HUES64 (cell line): ENCODE results near the gene ESRRB.

Source experiments
- H3K27ac ChIP-seq: 2 replicates; pipeline ENCODE4 v1.7.0; 2013; ENCODE audit warnings: low read depth, low read length, inconsistent platforms
- H3K27me3 ChIP-seq: 2 replicates; pipeline ENCODE4 v1.6.1; 2013; ENCODE audit warnings: mild to moderate bottlenecking, low read length; ENCODE audit not compliant: insufficient read depth
- H3K36me3 ChIP-seq: 2 replicates; pipeline ENCODE4 v1.6.1; 2013; ENCODE audit warnings: mild to moderate bottlenecking, low read length; ENCODE audit not compliant: insufficient read depth
- H3K4me1 ChIP-seq: 2 replicates; pipeline ENCODE4 v1.6.1; 2013; ENCODE audit warnings: mild to moderate bottlenecking, low read length, moderate library complexity; ENCODE audit not compliant: insufficient read depth
- H3K4me3 ChIP-seq: 2 replicates; pipeline ENCODE4 v1.5.1; 2013; ENCODE audit warnings: mild to moderate bottlenecking, low read length, moderate library complexity
- H3K9ac ChIP-seq: 2 replicates; pipeline ENCODE4 v1.6.1; 2013; ENCODE audit warnings: mild to moderate bottlenecking, low read depth, low read length
- H3K9me3 ChIP-seq: 2 replicates; pipeline ENCODE4 v1.6.1; 2013; ENCODE audit warnings: low read depth, low read length; ENCODE audit not compliant: insufficient read depth
- WGBS: fragments of 150-250, 120-280 bp; methylation state at CpG from one replicate; pipeline ENCODE4 v1.1.7; 2013; ENCODE audit warnings: missing lambda C conversion rate; 5-methylcytosine and 5-hydroxymethylcytosine counted together

The ESRRB gene

DNA sequence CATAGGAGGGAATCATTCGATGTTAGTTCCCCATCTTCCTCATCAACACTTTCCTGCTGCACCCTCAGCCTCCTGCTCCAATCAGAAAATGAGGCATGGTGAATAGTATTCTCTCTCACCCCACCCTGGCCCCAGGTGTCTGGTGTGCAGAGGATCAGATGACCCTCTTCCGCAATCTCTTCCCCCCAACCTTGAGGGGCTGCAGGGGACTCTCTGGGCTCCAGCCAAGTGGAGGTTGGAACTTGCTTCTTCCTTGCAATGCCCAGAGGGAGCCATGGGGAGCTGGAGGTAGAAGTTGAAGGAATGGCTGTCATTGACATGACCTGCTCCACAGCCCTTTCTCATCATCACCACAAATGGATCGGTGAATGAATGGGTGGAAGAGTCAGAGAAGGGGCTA lies 20.2 kb upstream of the ESRRB start:
- Histone ChIP-seq H3K27ac (no peak overlapping the region), H3K9me3 (no peaks in the 10 kb centered on the region), H3K36me3 (no peaks in the 10 kb centered on the region), H3K27me3 (peaks cover 21% of the 10 kb centered on the region), H3K9ac (no peak overlapping the region), H3K4me1 (peaks cover 7% of the 10 kb centered on the region), H3K4me3 (no peak overlapping the region)
- WGBS = 97% methylated on average over 3 of the region's 3 CpGs

DNA sequence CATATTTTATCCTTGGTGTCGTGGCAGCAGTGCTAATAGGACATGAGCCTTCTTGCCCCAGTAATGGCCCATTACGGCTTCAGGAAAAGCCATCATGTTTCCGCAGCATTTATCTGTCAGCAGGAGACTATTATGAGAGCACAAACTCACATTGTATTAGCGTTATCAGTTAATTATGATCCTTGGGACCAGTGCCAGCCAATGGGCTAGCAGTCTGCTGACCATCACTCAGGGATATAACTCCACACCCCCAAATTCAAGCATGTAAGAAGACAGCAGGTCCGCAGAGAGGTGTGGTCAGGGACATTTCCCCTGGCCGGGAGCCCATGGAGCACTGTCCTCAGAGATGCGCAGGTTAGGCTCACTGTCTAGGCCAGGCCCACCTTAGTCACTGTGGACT lies 4.9 kb upstream of the ESRRB start:
- Histone ChIP-seq H3K4me1 (no peaks in the 10 kb centered on the region; the same call in 1 of the 2 replicates), H3K27ac (no peak overlapping the region), H3K9ac (no peak overlapping the region), H3K9me3 (no peaks in the 10 kb centered on the region), H3K36me3 (no peaks in the 10 kb centered on the region), H3K4me3 (no peak overlapping the region), H3K27me3 (peaks cover 30% of the 10 kb centered on the region)
- 93% methylated on average over 7 of the region's 7 CpGs for WGBS

DNA sequence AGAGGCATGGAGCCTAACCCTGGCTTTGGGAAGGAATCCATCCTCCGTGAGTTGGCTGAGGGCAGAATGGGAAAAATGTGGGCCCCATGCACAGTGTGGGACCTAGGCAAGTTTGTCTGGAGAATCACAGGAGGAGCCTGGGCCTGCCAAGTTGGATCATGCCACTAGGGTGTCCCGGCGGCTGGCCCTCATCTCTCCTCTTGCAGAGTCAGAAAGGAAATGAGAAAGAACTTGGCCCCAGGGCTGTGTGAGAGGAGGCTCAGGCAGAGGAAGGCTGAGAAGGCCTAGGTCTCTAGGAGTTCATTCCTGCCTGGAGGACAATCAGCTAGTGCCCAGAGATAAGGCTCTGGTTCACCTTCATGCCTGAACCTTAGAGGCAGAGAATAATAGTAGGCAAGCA lies 2.5 kb upstream of the ESRRB start:
- H3K27me3 ChIP-seq = peaks cover 54% of the 10 kb centered on the region
- H3K36me3 ChIP-seq = no peaks in the 10 kb centered on the region
- H3K9me3 ChIP-seq = no peaks in the 10 kb centered on the region
- no peak overlapping the region for H3K4me3 ChIP-seq
- H3K9ac ChIP-seq = no peak overlapping the region
- H3K27ac ChIP-seq = no peak overlapping the region
- 79% methylated on average over 3 of the region's 3 CpGs for WGBS
- peaks cover 6% of the 10 kb centered on the region; the same call in 1 of the 2 replicates for H3K4me1 ChIP-seq

DNA sequence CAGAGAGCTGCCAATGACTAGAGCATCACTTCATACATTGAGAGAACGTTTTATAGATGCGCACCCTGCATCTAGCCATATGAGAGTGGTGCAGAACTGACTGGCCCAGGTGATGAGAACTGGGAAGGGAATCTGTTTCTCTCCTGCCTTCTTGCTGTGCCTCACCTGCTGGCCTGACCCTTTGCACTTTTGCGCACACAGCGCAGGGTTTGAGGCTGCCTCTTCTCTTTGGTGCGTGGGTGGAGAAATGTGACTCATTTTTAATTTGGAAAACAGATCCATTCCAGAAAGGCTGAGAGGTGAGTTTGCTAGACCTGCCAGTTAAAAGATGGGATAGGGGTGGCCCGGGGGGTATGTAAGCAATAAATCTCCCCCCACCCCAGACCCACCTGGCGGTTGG lies 453 bp upstream of the ESRRB start:
- Histone ChIP-seq H3K36me3 (no peaks in the 10 kb centered on the region), H3K27me3 (peaks cover 74% of the 10 kb centered on the region), H3K27ac (no peak overlapping the region), H3K9ac (no peak overlapping the region), H3K4me1 (peaks cover 6% of the 10 kb centered on the region; the same call in 1 of the 2 replicates), H3K4me3 (no peak overlapping the region), H3K9me3 (no peaks in the 10 kb centered on the region)
- WGBS = 51% methylated on average over 5 of the region's 7 CpGs

DNA sequence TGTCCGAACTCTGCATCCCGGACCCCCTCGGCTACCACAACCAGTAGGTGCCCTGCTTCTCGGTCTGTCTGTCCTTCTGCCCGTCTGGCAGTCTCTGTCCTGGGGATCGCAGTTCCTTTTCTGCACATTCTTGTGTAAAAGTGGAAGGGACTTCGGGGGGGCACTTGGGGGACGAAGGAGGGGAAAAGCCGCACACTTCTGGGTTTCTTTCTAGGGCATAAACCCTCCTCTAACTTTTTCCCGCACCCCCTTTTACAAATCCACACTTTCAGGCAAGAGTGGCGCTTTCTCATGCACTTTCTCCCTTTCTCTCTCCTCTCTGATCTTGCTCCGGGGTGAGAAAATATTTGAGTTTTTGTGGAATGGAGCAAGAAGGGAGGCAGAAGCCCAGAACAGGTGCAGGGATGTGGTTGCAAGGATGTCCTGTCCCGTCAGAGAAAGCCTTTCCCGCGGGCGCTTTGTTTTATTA lies 506 bp downstream of the ESRRB start:
- H3K4me3 ChIP-seq = peak overlapping the region; percentile 72
- no peak overlapping the region for H3K27ac ChIP-seq
- no peaks in the 10 kb centered on the region for H3K36me3 ChIP-seq
- WGBS = under 1% methylated on average over 16 of the region's 16 CpGs
- peaks cover 6% of the 10 kb centered on the region; the same call in 1 of the 2 replicates for H3K4me1 ChIP-seq
- peaks cover 77% of the 10 kb centered on the region for H3K27me3 ChIP-seq
- no peaks in the 10 kb centered on the region for H3K9me3 ChIP-seq
- no peak overlapping the region for H3K9ac ChIP-seq

DNA sequence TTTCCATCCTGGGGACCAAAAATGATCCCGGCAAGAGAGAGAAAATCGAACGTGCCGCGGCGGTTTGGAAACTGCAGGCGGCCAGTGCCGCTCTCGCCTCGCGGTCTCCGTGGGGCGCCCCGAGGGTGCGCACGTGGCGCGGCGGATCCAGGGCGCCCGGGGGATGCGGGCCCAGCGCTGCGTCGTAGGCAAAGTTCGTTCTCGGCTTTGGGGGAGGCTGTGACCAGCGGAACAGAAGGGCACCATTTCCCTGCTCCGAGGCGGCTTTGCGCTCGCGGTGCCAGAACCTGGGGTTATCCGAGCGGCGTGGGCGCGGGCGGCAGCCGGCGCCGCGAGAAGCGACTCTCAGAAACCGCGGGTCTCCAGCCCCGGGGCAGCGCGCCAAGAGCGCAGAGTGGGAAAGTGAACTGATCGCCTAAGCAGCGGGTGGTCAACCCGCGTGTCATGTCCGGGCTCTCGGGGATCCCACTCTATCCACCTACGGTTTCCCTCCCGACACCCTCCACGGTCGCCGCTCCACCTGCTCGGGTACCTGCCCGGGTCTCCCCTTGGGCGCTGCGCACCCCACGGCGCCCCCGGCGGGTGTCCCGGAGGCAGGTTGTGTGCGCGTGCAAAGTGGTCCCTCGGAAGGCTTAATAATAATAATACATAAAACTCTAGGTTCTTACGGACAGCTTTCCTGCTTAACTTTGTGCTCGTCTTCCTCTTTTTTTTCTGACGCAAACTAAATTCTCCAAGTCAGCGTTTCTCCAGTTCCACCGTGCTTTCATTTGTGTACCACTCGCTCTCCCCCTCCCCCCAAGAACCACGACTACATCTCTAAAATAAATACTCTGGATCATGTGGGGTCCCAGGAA lies 1.2 kb downstream of the ESRRB start:
- H3K27ac ChIP-seq = no peak overlapping the region
- peaks cover 6% of the 10 kb centered on the region; the same call in 1 of the 2 replicates for H3K4me1 ChIP-seq
- H3K4me3 ChIP-seq = peak overlapping the region; percentile 72
- 2% methylated on average over 80 of the region's 80 CpGs for WGBS
- H3K36me3 ChIP-seq = no peaks in the 10 kb centered on the region
- H3K9me3 ChIP-seq = no peaks in the 10 kb centered on the region
- H3K9ac ChIP-seq = no peak overlapping the region
- H3K27me3 ChIP-seq = peaks cover 84% of the 10 kb centered on the region

DNA sequence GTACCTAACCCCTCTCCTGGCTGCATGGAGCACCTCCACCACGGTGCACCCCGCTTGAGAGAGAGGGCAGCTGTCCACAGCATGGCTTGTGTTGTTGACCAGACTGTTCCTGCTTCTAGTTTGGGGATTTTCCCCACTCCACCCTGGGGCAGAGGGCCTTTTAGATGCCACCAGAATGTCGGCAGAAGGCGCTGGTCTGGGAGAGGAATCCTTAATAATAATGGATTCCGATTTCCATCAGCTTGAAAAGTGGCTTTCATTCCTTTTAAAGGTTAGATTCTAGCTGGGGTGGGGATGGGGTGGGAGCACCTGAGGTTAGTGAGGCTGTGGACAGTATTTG lies 1.8 kb downstream of the ESRRB start:
- Histone ChIP-seq H3K4me3 (peak overlapping the region; percentile 72), H3K27me3 (peaks cover 88% of the 10 kb centered on the region), H3K27ac (no peak overlapping the region), H3K9me3 (no peaks in the 10 kb centered on the region), H3K36me3 (no peaks in the 10 kb centered on the region), H3K4me1 (peaks cover 6% of the 10 kb centered on the region; the same call in 1 of the 2 replicates), H3K9ac (no peak overlapping the region)
- WGBS = 18% methylated on average over 5 of the region's 5 CpGs

DNA sequence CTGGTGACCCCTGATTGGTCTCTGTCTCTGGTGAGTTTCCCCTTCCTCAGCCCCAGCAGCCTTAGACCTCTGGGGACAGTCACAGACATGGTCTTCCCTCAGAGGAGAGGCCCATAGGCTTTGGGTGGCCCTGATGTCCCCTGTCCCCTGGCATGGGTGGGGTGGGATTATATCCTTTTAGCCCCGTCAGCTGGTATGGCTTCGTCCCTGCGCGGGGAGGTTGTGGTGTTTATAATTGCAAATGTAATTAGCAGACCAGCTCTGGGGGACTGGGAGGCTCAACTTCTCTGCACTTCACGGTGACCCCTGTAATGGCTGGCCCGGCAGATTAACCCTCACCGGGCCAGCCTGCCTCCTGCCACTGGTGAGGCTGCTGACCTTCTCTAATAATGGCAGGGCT lies 5.1 kb downstream of the ESRRB start:
- WGBS = 41% methylated on average over 7 of the region's 7 CpGs
- Histone ChIP-seq H3K27ac (no peak overlapping the region), H3K36me3 (no peaks in the 10 kb centered on the region), H3K4me3 (no peak overlapping the region), H3K4me1 (peaks cover 6% of the 10 kb centered on the region; the same call in 1 of the 2 replicates), H3K9ac (no peak overlapping the region), H3K9me3 (no peaks in the 10 kb centered on the region), H3K27me3 (peaks cover 70% of the 10 kb centered on the region)

DNA sequence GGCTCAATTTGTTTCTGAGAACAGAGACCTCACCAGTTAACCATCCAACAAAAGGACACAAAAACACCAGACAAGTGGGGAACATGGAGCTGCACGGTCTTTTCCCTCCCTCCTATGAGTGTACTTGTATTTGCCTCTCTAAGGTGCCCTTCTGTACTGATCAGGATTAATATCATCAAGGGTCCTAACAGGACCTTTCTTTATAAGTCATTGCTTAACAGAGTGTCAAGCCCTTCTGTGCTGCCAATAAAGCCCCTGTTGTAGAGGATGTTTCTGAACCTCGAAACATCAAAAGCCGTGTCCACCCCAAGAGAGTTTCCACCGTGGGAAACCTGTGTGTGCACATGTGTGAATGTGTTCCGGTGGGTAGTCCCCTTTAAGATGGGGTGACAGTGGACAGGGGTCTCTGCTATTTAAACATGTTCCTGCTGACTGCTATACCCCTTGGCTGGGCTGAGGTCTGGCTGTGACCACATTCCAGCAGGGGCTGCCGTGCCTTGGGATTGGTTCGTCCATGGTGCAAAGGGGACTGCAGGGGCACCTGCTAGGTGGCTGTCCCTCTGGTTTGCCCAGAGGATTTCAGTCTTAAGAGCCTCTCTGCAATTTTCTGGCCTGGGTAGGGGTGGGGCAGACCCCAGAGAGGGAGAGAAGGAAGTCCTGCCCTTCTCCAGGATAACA lies 6.0 kb downstream of the ESRRB start:
- H3K9ac ChIP-seq = no peak overlapping the region
- WGBS = 90% methylated on average over 7 of the region's 7 CpGs
- peaks cover 60% of the 10 kb centered on the region for H3K27me3 ChIP-seq
- H3K4me3 ChIP-seq = no peak overlapping the region
- H3K27ac ChIP-seq = no peak overlapping the region
- H3K9me3 ChIP-seq = no peaks in the 10 kb centered on the region
- H3K4me1 ChIP-seq = 0 out of 2 replicates have a peak, but pooled peaks cover 4% of the 10 kb centered on the region
- H3K36me3 ChIP-seq = no peaks in the 10 kb centered on the region

DNA sequence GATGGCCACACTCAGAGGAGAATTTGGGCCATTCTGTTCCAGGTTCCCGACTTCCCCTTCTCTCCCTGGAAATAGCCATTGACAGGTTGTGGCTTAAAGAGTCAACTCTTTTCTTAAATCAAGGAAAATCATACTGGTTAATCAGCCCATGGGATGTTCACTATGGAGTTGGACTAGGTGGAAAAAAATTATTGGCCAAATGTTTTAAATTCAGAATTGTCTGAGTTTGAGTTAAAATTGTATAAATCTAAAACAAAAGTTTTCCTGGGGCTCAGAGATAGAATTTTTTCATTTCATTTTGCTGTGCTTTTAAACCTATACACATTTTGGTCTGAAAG lies 6.5 kb downstream of the ESRRB start:
- Histone ChIP-seq H3K27me3 (peaks cover 55% of the 10 kb centered on the region), H3K4me1 (0 out of 2 replicates have a peak, but pooled peaks cover 2% of the 10 kb centered on the region), H3K9ac (no peak overlapping the region), H3K4me3 (no peak overlapping the region), H3K36me3 (no peaks in the 10 kb centered on the region), H3K27ac (no peak overlapping the region), H3K9me3 (no peaks in the 10 kb centered on the region)
- 100% methylated on average over 1 of the region's 1 CpG for WGBS

DNA sequence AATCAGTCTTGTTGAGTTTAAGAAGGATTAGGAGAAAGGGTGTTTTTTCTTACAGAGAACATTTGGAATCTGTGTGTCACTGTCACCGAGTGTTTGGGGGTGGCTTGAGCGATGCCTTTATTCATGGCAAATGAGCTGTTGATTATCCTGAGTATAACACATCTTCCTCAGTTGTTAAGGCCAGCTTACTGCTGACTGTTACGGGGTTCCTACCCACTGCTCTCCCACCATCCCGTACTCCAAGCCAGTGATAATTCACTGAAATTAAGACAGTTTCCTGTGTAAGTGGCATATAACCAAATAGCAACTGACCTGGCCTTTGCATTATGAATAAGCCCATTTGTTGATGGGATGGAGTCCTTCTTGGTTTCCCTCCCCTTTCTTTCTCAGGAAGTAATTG lies 9.5 kb downstream of the ESRRB start:
- Histone ChIP-seq H3K9ac (no peak overlapping the region), H3K27ac (no peak overlapping the region), H3K27me3 (peaks cover 26% of the 10 kb centered on the region), H3K36me3 (no peaks in the 10 kb centered on the region), H3K4me1 (no peaks in the 10 kb centered on the region), H3K4me3 (no peak overlapping the region), H3K9me3 (no peaks in the 10 kb centered on the region)
- WGBS = 97% methylated on average over 4 of the region's 4 CpGs
